ENCODE results near the gene CRY1. TPM values are rescaled to one million over a fixed set of nuclear protein-coding genes. Genes with fewer than 3 reads are reported as not detected.

Gene CRY1
- total RNA-seq, 1 experiment from 2014 or later = 43.8 TPM

GRCh38 chr12:107025671-107026070 lies 67.7 kb downstream of the CRY1 start:
- POLR2A ChIA-PET = no interaction called here
- H3K4me3 ChIP-seq (ENCODE audit: low read depth in 2 of 2, low read length in 2 of 2) = no peak overlapping the region
- BruUV-seq (replicated peaks) = no TSS peak

GRCh38 chr12:107019546-107019945 lies 73.8 kb downstream of the CRY1 start:
- no TSS peak for BruUV-seq (replicated peaks)
- ChIA-PET POLR2A (no interaction called here), CTCF (no interaction called here)
- H3K27ac ChIP-seq (ENCODE audit: low read length) = no peak overlapping the region
- no peaks in the 10 kb centered on the region for H3K4me1 ChIP-seq (ENCODE audit: control insufficient read depth, insufficient read depth, low read length)
- ATAC-seq = no peak
- no peak overlapping the region for H3K4me3 ChIP-seq (ENCODE audit: low read depth in 2 of 2, low read length in 2 of 2)
- intact Hi-C loops (cut with micrococcal nuclease; ENCODE audit: unreplicated experiment) = no loop called here
- DNase-seq (ENCODE audit: low read depth, low spot score) = no peak
- TF ChIP-seq POLR2AphosphoS5 (IDR thresholded peaks at IDR 0.05; ENCODE audit: low read depth, low read length) = no peak
- TF ChIP-seq SIN3A (IDR thresholded peaks at IDR 0.05; ENCODE audit: borderline replicate concordance, insufficient read depth, low read depth, low read length) = no peak
- TF ChIP-seq REST (IDR thresholded peaks at IDR 0.05; ENCODE audit: insufficient read depth in 1 of 2, low read depth in 2 of 2, low read length in 1 of 2) = no peak
- TF ChIP-seq TCF7L2 (IDR thresholded peaks at IDR 0.05; ENCODE audit: low read depth, low read length) = no peak
- in situ Hi-C loops (cut with HindIII; ENCODE audit: low pct_unique_long_range_greater_than_20kb, low sequenced_read_pairs) = no loop called here
- no peaks in the 10 kb centered on the region for H3K27me3 ChIP-seq (ENCODE audit: control insufficient read depth, insufficient read depth, low read length)
- no peaks in the 10 kb centered on the region for H3K9me3 ChIP-seq (ENCODE audit: control insufficient read depth, insufficient read depth, low read depth, low read length)
- no peaks in the 10 kb centered on the region for H3K36me3 ChIP-seq (ENCODE audit: control insufficient read depth, insufficient read depth, low read length)

More at GRCh38 chr12:107025671-107026070, 67.7 kb downstream of the CRY1 start:
- ATAC-seq = no peak
- Histone ChIP-seq H3K9me3 (ENCODE audit: control insufficient read depth, insufficient read depth, low read depth, low read length) (no peaks in the 10 kb centered on the region), H3K27ac (ENCODE audit: low read length) (no peak overlapping the region), H3K4me1 (ENCODE audit: control insufficient read depth, insufficient read depth, low read length) (peaks cover 5% of the 10 kb centered on the region; the same call in 1 of the 2 replicates), H3K36me3 (ENCODE audit: control insufficient read depth, insufficient read depth, low read length) (no peaks in the 10 kb centered on the region; the same call in 1 of the 2 replicates), H3K27me3 (ENCODE audit: control insufficient read depth, insufficient read depth, low read length) (no peaks in the 10 kb centered on the region)
- in situ Hi-C loops (cut with HindIII; ENCODE audit: low pct_unique_long_range_greater_than_20kb, low sequenced_read_pairs) (no loop called here), intact Hi-C loops (cut with micrococcal nuclease; ENCODE audit: unreplicated experiment) (no loop called here)
- DNase-seq (ENCODE audit: low read depth, low spot score) = no peak
- CTCF ChIA-PET = no interaction called here
- no peak for TF ChIP-seq TCF7L2 (IDR thresholded peaks at IDR 0.05; ENCODE audit: low read depth, low read length)
- TF ChIP-seq POLR2AphosphoS5 (IDR thresholded peaks at IDR 0.05; ENCODE audit: low read depth, low read length) = no peak
- TF ChIP-seq REST (IDR thresholded peaks at IDR 0.05; ENCODE audit: insufficient read depth in 1 of 2, low read depth in 2 of 2, low read length in 1 of 2) = no peak
- TF ChIP-seq SIN3A (IDR thresholded peaks at IDR 0.05; ENCODE audit: borderline replicate concordance, insufficient read depth, low read depth, low read length) = no peak
- no peak for TF ChIP-seq CTCF (IDR thresholded peaks at IDR 0.05)
